T-cell (primary cell): ENCODE data around the gene HABP2. TPM values are rescaled to one million over a fixed set of nuclear protein-coding genes. Genes with fewer than 3 reads are reported as not detected.

ENCODE experiments used
- ATAC-seq, 4 experiments: fragments of 200-7000 bp in 3 of 4; fragments of 150-1000 bp in 1 of 4; cut with Tn5 transposase; replicated peaks in 1 of 4; 1 replicate in 3 of 4; 2 replicates in 1 of 4; pipeline ENCODE4 v1.10.0; 2021; ENCODE audit warnings: moderate library complexity in 3 of 4, mild to moderate bottlenecking in 2 of 4, moderate number of reproducible peaks in 1 of 4
- CTCF ChIA-PET, 2 donors: fragments of 300-600 bp; sonication (Branson Sonifier 250); formaldehyde crosslinking; loops; one replicate each; lab custom pipeline; 2022; ENCODE audit warnings: antibody characterized with exemption in 2 of 2; lab: Charles Lee
- POLR2A ChIA-PET, 2 donors: fragments of 300-600 bp; sonication (Branson Sonifier 250); formaldehyde crosslinking; loops; one replicate each; lab custom pipeline; 2022; ENCODE audit warnings: antibody characterized with exemption in 2 of 2; lab: Charles Lee
- DNase-seq, 35 experiments: peaks; one replicate each; pipeline versions ENCODE4 v3.0.0 to v3.0.0-alpha.2; 2013 to 2023
- H3K27ac ChIP-seq: one replicate; pipeline ENCODE4 v1.5.1; 2013; ENCODE audit warnings: low read length
- H3K27me3 ChIP-seq, 2 experiments: replicated peaks in 1 of 2; 1 replicate in 1 of 2; 2 replicates in 1 of 2; pipeline versions ENCODE4 v1.6.1 to v1.7.0; 2013; ENCODE audit warnings: low read length in 1 of 2, mixed read lengths in 1 of 2; ENCODE audit not compliant: control insufficient read depth in 2 of 2, insufficient read depth in 2 of 2; ENCODE audit errors: extremely low read depth in 1 of 2
- H3K36me3 ChIP-seq, 2 donors: 1 replicate in 1 of 2; 2 replicates in 1 of 2; pipeline versions ENCODE4 v1.6.1 to v1.7.0; 2013; ENCODE audit warnings: low read length in 1 of 2; ENCODE audit not compliant: control insufficient read depth in 2 of 2, insufficient read depth in 1 of 2; ENCODE audit errors: extremely low read depth in 1 of 2
- H3K4me1 ChIP-seq, 2 experiments: 1 replicate in 1 of 2; 2 replicates in 1 of 2; pipeline versions ENCODE4 v1.6.1 to v1.7.0; 2013; ENCODE audit warnings: low read length in 2 of 2, mixed read lengths in 1 of 2; ENCODE audit not compliant: insufficient read depth in 2 of 2, control insufficient read depth in 1 of 2; ENCODE audit errors: extremely low read depth in 1 of 2
- H3K4me3 ChIP-seq, 2 donors: 1 replicate in 1 of 2; 2 replicates in 1 of 2; pipeline versions ENCODE4 v1.5.1 to v1.7.0; 2013; ENCODE audit warnings: mild to moderate bottlenecking in 2 of 2, low read length in 1 of 2, moderate library complexity in 1 of 2; ENCODE audit not compliant: control insufficient read depth in 1 of 2; ENCODE audit errors: extremely low read depth in 1 of 2
- H3K9me3 ChIP-seq: 2 replicates; pipeline ENCODE4 v1.7.0; 2013
- H3K27ac Mint-ChIP-seq, 2 donors: one replicate each; pipeline ENCODE4 v1.8.0; 2020 to 2021; ENCODE audit warnings: mild to moderate bottlenecking in 2 of 2, mixed read lengths in 2 of 2
- H3K27me3 Mint-ChIP-seq, 2 donors: one replicate each; pipeline ENCODE4 v1.8.0; 2021 to 2022; ENCODE audit warnings: mixed read lengths in 2 of 2
- H3K36me3 Mint-ChIP-seq: one replicate; pipeline ENCODE4 v1.8.0; 2021; ENCODE audit warnings: mixed read lengths
- H3K4me1 Mint-ChIP-seq, 3 donors: one replicate each; pipeline ENCODE4 v1.8.0; 2020 to 2022; ENCODE audit warnings: mixed read lengths in 3 of 3, mild to moderate bottlenecking in 1 of 3
- H3K4me3 Mint-ChIP-seq, 3 donors: one replicate each; pipeline ENCODE4 v1.8.0; 2020 to 2022; ENCODE audit warnings: mild to moderate bottlenecking in 3 of 3, mixed read lengths in 3 of 3, moderate library complexity in 3 of 3
- H3K9me3 Mint-ChIP-seq, 3 donors: one replicate each; pipeline ENCODE4 v1.8.0; 2020 to 2022; ENCODE audit warnings: mixed read lengths in 3 of 3
- WGBS: methylation state at CpG from one replicate; pipeline ENCODE4 v1.1.5; 2013; ENCODE audit warnings: missing lambda C conversion rate; ENCODE audit not compliant: insufficient coverage; 5-methylcytosine and 5-hydroxymethylcytosine counted together
- total RNA-seq, 35 experiments: library from RNA in 6 of 35; stranded (reverse) in 6 of 35; fragments of 120-200 nt in 1 of 35; gene quantifications; one replicate each; pipeline versions ENCODE4 v1.2.1 to v1.2.4 and lab custom pipeline; 2013 to 2026

HABP2 gene
- total RNA-seq, 5 donors from 2014 or later (not counting 1 experiment from before 2014, with no cell fraction given), result 0.13 to 0.28 (median 0.20) TPM; not detected in 2

- H3K36me3 Mint-ChIP-seq, result no peaks in the 10 kb centered on the region
- no peak for ATAC-seq
- H3K4me3 Mint-ChIP-seq, result no peak overlapping the region
- CTCF ChIA-PET, result no interaction called here
- no peak overlapping the region for H3K27ac Mint-ChIP-seq
- Histone ChIP-seq H3K4me3 (no peak overlapping the region), H3K27ac (no peak overlapping the region), H3K4me1 (no peaks in the 10 kb centered on the region), H3K9me3 (no peaks in the 10 kb centered on the region), H3K27me3 (peaks cover 0 to 10% of the 10 kb centered on the region in 2 experiments), H3K36me3 (no peaks in the 10 kb centered on the region)
- POLR2A ChIA-PET, result no interaction called here
- no peaks in the 10 kb centered on the region for H3K4me1 Mint-ChIP-seq
- H3K9me3 Mint-ChIP-seq, result peaks cover 0 to 3% (median 0%) of the 10 kb centered on the region in 3 donors
- DNase-seq, result no peak
- peaks cover 3 to 12% of the 10 kb centered on the region in 2 donors for H3K27me3 Mint-ChIP-seq
- WGBS, result 74% methylated on average over 7 of the region's 13 CpGs
Observed at GRCh38 chr10:113589201-113589770, 36.4 kb downstream of the HABP2 start.

DNA sequence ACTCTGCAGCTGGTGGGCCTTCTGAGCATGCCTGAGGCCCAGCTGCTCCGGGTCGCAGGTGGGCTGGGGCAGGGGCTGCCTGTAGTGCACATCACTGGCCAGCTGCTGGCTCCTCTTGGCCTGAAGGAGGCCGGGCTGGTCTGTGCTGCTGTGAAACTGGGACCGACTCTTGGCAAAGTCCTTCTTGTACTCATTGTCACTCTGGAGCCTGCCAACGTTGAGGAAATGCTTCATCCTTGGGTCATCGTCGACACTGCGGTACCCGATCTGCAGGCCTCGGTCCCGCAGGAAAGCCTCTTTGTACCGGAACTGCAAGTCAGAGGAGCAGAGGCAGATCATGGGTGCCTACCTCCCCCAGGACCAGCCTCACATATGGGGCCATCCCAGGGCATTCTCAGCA, 37.7 kb downstream of the HABP2 start:
- Histone ChIP-seq H3K36me3 (no peaks in the 10 kb centered on the region), H3K4me3 (no peak overlapping the region), H3K4me1 (no peaks in the 10 kb centered on the region), H3K27me3 (peaks cover 0 to 20% of the 10 kb centered on the region in 2 experiments), H3K27ac (no peak overlapping the region), H3K9me3 (no peaks in the 10 kb centered on the region)
- ChIA-PET CTCF (no interaction called here), POLR2A (no interaction called here)
- no peak for DNase-seq
- Mint-ChIP-seq H3K9me3 (peaks cover 0 to 3% (median 0%) of the 10 kb centered on the region in 3 donors), H3K36me3 (no peaks in the 10 kb centered on the region), H3K4me1 (no peaks in the 10 kb centered on the region), H3K4me3 (no peak overlapping the region), H3K27ac (no peak overlapping the region), H3K27me3 (peaks cover 6 to 8% of the 10 kb centered on the region in 2 donors)
- ATAC-seq, result no peak
- 84% methylated on average over 12 of the region's 12 CpGs for WGBS

DNA sequence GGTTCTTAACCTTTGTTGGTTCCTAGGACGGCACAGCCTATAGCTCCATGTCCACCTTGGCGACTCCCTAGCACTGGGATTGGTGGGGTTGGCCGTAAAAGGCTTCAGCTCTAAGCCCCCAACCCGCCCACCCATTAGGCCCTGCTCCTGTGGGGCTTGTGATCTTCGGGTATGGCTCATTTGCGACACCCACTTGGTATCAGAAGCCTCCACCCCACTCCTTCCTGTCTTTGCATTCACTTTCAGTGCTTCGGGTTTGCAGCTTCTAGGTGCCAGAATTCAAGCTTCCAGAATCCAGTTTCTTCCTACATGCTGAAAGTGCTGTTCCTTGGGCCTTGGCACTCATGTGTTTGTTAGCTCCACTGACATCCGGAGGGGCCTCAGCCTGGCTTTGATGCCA, 39.5 kb downstream of the HABP2 start:
- H3K4me3 ChIP-seq, result no peak overlapping the region
- no peak for ATAC-seq
- no peak for DNase-seq
- H3K9me3 ChIP-seq, result no peaks in the 10 kb centered on the region
- Mint-ChIP-seq H3K27me3 (peaks cover 8 to 9% of the 10 kb centered on the region in 2 donors), H3K36me3 (no peaks in the 10 kb centered on the region), H3K27ac (no peak overlapping the region), H3K4me1 (no peaks in the 10 kb centered on the region), H3K4me3 (no peak overlapping the region), H3K9me3 (peaks cover 0 to 3% (median 0%) of the 10 kb centered on the region in 3 donors)
- no peaks in the 10 kb centered on the region for H3K36me3 ChIP-seq
- ChIA-PET POLR2A (no interaction called here), CTCF (no interaction called here)
- 40% methylated on average over 2 of the region's 8 CpGs for WGBS
- no peaks in the 10 kb centered on the region for H3K4me1 ChIP-seq
- peaks cover 0 to 18% of the 10 kb centered on the region in 2 experiments for H3K27me3 ChIP-seq
- H3K27ac ChIP-seq, result no peak overlapping the region

DNA sequence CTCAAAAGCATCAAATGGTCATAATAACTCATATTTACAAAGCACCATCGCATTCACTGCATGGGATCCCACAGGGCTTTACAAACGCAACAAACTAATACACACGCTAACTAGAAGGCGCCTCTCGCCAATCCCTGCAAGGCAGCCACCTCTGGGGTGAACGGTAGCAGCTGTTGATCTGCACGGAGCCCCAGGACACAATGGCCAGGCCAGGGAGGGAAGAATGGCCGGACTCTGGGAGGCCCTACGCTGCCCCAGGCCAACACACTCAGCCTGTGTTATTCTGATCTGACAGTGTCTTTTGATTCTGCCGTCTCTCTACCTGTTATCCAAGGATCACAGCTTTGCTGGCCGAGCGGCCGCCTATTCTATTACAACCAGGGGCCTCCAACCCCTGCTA, 41.8 kb downstream of the HABP2 start:
- peaks cover 8 to 16% of the 10 kb centered on the region in 2 donors for H3K27me3 Mint-ChIP-seq
- CTCF ChIA-PET, result no interaction called here

GRCh38 chr10:113600569-113600968, 47.7 kb downstream of the HABP2 start:
- Histone ChIP-seq H3K4me1 (no peaks in the 10 kb centered on the region), H3K36me3 (no peaks in the 10 kb centered on the region), H3K27me3 (peaks cover 0 to 22% of the 10 kb centered on the region in 2 experiments), H3K27ac (no peak overlapping the region), H3K4me3 (no peak overlapping the region), H3K9me3 (no peaks in the 10 kb centered on the region)
- POLR2A ChIA-PET, result no interaction called here
- WGBS, result 83% methylated on average over 1 of the region's 3 CpGs
- Mint-ChIP-seq H3K27me3 (peaks cover 14 to 16% of the 10 kb centered on the region in 2 donors), H3K27ac (no peak overlapping the region), H3K9me3 (no peaks in the 10 kb centered on the region), H3K4me3 (no peak overlapping the region), H3K4me1 (no peaks in the 10 kb centered on the region), H3K36me3 (no peaks in the 10 kb centered on the region)
- CTCF ChIA-PET, result no interaction called here
- no peak for DNase-seq
- no peak for ATAC-seq

More for the DNA sequence above, 41.8 kb downstream of the HABP2 start:
- POLR2A ChIA-PET, result no interaction called here
- Mint-ChIP-seq H3K4me3 (no peak overlapping the region), H3K36me3 (no peaks in the 10 kb centered on the region), H3K27ac (no peak overlapping the region), H3K9me3 (peaks cover 0 to 3% (median 0%) of the 10 kb centered on the region in 3 donors), H3K4me1 (no peaks in the 10 kb centered on the region)
- Histone ChIP-seq H3K4me1 (no peaks in the 10 kb centered on the region), H3K36me3 (no peaks in the 10 kb centered on the region), H3K27ac (no peak overlapping the region), H3K27me3 (peaks cover 0 to 24% of the 10 kb centered on the region in 2 experiments), H3K4me3 (no peak overlapping the region), H3K9me3 (no peaks in the 10 kb centered on the region)
- ATAC-seq (no peak), DNase-seq (no peak)
- WGBS, result 92% methylated on average over 6 of the region's 13 CpGs

DNA sequence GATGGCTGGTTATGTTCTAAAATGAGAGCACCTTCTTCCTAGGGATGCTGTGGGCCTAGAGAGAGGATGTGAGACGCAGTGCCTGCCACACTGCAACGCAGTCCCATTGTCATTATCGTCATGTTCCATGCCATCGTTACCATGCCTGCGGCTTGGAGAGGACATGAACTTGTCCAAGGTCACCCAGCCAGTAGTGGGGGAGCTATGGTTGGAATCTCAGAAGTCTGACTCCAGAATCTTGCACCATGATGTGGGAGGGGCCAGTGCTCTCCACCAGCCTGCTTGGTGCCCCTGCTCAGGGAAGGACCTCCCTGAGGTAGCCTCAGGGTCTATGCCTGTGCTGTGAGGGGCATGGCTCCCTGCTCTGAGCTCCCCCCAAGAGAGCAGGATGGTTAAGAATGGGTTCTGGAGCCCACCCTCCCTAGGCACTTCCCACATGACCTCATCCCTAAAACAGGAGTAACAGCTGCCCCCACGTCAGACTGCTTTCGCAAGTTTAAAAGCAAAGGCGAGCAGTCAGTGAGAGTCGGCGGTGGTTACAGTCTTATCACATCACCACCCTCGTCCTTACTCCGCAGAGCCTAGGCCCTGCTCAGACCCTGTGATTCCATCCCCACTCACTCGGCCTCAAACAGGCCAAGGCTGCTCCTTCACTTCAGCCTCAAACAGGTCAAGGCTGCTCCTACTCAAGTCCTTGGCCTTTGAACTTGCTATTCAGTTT, 50.4 kb downstream of the HABP2 start:
- no peak overlapping the region for H3K27ac ChIP-seq
- no peaks in the 10 kb centered on the region for H3K9me3 ChIP-seq
- Mint-ChIP-seq H3K9me3 (no peaks in the 10 kb centered on the region), H3K27ac (no peak overlapping the region), H3K4me3 (no peak overlapping the region), H3K4me1 (no peaks in the 10 kb centered on the region), H3K36me3 (no peaks in the 10 kb centered on the region), H3K27me3 (peaks cover 14 to 17% of the 10 kb centered on the region in 2 donors)
- WGBS, result 91% methylated on average over 12 of the region's 13 CpGs
- no peak for DNase-seq
- ATAC-seq, result no peak
- H3K4me3 ChIP-seq, result no peak overlapping the region
- no peaks in the 10 kb centered on the region for H3K36me3 ChIP-seq
- ChIA-PET CTCF (no interaction called here), POLR2A (no interaction called here)
- no peaks in the 10 kb centered on the region for H3K4me1 ChIP-seq
- peaks cover 0 to 19% of the 10 kb centered on the region in 2 experiments for H3K27me3 ChIP-seq
